ENCODE data around the gene PSME2. TPM values are rescaled to one million over a fixed set of nuclear protein-coding genes. Genes with fewer than 3 reads are reported as not detected.

Gene PSME2
- total RNA-seq, 1 experiment from 2014 or later: 126 TPM

DNA sequence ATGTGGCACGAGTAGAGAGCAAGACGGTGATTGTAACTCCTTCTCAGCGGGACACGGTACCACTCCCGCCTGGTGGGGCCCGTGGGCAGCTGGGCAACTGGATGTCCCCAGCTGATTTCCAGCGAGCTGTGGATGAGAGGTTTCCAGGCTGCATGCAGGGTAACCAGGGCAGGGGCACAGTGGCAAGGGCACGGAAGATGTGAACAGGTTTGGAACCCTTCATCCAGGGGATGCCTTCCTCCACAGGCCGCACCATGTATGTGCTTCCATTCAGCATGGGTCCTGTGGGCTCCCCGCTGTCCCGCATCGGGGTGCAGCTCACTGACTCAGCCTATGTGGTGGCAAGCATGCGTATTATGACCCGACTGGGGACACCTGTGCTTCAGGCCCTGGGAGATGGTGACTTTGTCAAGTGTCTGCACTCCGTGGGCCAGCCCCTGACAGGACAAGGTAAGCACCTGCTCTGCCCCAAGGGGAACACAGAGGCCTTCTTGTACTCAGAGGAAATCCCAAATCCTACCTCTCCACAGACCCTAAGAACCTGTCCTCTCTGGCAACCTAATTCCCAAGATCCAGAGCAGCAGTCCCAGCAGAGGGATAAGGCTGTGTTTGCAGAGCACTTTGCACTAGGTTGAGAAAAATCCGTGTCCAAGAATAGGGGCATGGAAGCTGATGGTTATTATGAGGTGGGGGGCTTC is 48.0 kb downstream of the PSME2 start:
- Histone ChIP-seq H3K23me2 (ENCODE audit: insufficient read length, low read depth, low read length, poor library complexity, severe bottlenecking) (peaks cover 6% of the 10 kb centered on the region), H2BK20ac (ENCODE audit: low read depth, low read length, poor library complexity, severe bottlenecking) (no peak overlapping the region), H3K56ac (ENCODE audit: insufficient read length, low read depth, low read length) (no peak overlapping the region), H3K14ac (ENCODE audit: insufficient read depth, low read length) (no peak overlapping the region), H2AK5ac (ENCODE audit: insufficient read length, low read length) (no peak overlapping the region), H4K20me1 (ENCODE audit: control insufficient read depth, insufficient read depth, insufficient read length) (no peaks in the 10 kb centered on the region), H3K27me3 (ENCODE audit: insufficient read depth, low read length) (no peaks in the 10 kb centered on the region), H3K4me2 (ENCODE audit: insufficient read depth, insufficient read length, low read length) (no peak overlapping the region), H2BK120ac (ENCODE audit: low read depth, low read length, poor library complexity, severe bottlenecking) (no peak overlapping the region), H3K23ac (ENCODE audit: insufficient read length, low read depth, low read length) (no peak overlapping the region), H4K8ac (replicated peaks; ENCODE audit: insufficient read length, low read depth, low read length) (no peak overlapping the region), H4K5ac (ENCODE audit: insufficient read length, low read depth, low read length) (no peak overlapping the region), H3K9me3 (ENCODE audit: control insufficient read depth, low read depth, low read length) (no peaks in the 10 kb centered on the region), H3K18ac (ENCODE audit: insufficient read length, low read depth, low read length) (no peak overlapping the region), H3K4ac (ENCODE audit: low read depth, low read length) (no peak overlapping the region), H3K27ac (ENCODE audit: insufficient read length, low read depth, low read length) (no peak overlapping the region), H2AFZ (ENCODE audit: low read length) (no peak overlapping the region), H3K79me1 (ENCODE audit: insufficient read depth, low read depth, low read length, poor library complexity, severe bottlenecking) (no peaks in the 10 kb centered on the region), H4K91ac (ENCODE audit: insufficient read length, low read depth, low read length) (no peak overlapping the region), H3K9ac (ENCODE audit: extremely low read depth, insufficient read length, low read length) (no peak overlapping the region), H2BK15ac (ENCODE audit: low read depth, low read length) (no peak overlapping the region), H2BK5ac (ENCODE audit: insufficient read length, low read length) (no peak overlapping the region), H3K4me1 (ENCODE audit: insufficient read depth, low read length) (no peaks in the 10 kb centered on the region; the same call in 1 of the 2 replicates), H2BK12ac (ENCODE audit: insufficient read length, low read depth, low read length) (no peak overlapping the region), H3K79me2 (ENCODE audit: insufficient read depth, low read length) (no peaks in the 10 kb centered on the region; the same call in 1 of the 2 replicates), H3T11ph (ENCODE audit: low read length) (no peak overlapping the region)
- H3K27ac Mint-ChIP-seq: no peak overlapping the region
- peaks cover 55 to 72% (median 60%) of the 10 kb centered on the region in 3 experiments for H3K36me3 Mint-ChIP-seq (ENCODE audit: insufficient read depth in 1 of 3, low read depth in 3 of 3)
- H3K4me1 Mint-ChIP-seq: peaks cover 14 to 19% of the 10 kb centered on the region in 2 experiments
- no peak for DNase-seq
- H3K4me3 Mint-ChIP-seq: no peak overlapping the region
- no CpG with 5 or more reads among the region's 16 CpGs for WGBS (ENCODE audit: extremely low coverage, insufficient read length, low lambda C conversion rate)
- H3K27me3 Mint-ChIP-seq (ENCODE audit: low read depth): peaks cover 3% of the 10 kb centered on the region
- peaks cover 2 to 6% of the 10 kb centered on the region in 2 experiments; a peak in 3 of 5 replicates for H3K9me3 Mint-ChIP-seq
- TF ChIP-seq, protein P1, sequence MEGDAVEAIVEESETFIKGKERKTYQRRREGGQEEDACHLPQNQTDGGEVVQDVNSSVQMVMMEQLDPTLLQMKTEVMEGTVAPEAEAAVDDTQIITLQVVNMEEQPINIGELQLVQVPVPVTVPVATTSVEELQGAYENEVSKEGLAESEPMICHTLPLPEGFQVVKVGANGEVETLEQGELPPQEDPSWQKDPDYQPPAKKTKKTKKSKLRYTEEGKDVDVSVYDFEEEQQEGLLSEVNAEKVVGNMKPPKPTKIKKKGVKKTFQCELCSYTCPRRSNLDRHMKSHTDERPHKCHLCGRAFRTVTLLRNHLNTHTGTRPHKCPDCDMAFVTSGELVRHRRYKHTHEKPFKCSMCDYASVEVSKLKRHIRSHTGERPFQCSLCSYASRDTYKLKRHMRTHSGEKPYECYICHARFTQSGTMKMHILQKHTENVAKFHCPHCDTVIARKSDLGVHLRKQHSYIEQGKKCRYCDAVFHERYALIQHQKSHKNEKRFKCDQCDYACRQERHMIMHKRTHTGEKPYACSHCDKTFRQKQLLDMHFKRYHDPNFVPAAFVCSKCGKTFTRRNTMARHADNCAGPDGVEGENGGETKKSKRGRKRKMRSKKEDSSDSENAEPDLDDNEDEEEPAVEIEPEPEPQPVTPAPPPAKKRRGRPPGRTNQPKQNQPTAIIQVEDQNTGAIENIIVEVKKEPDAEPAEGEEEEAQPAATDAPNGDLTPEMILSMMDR (conservative IDR thresholded peaks at IDR 0.05): no peak
